ENCODE results near the gene DTD1.
"Not testable (repeated sequence)": the region's sequence is repeated elsewhere in the genome, so short reads cannot be mapped to it uniquely, and the experiment has no call there.

DTD1 gene

GRCh38 chr20:18780385-18781130 lies 192.7 kb downstream of the DTD1 start:
- H3K36me3 ChIP-seq (ENCODE audit: control insufficient read depth, insufficient read depth, low read length), result no peaks in the 10 kb centered on the region
- H3K18ac ChIP-seq (ENCODE audit: low read length), result no peak overlapping the region
- no peaks in the 10 kb centered on the region for H3K27me3 ChIP-seq (ENCODE audit: insufficient read depth, low read length, poor library complexity)
- H3K79me2 ChIP-seq (ENCODE audit: control insufficient read depth, insufficient read depth, low read length), result no peaks in the 10 kb centered on the region
- H3K4ac ChIP-seq (ENCODE audit: low read depth, low read length), result no peak overlapping the region
- H3K56ac ChIP-seq (ENCODE audit: low read length), result no peak overlapping the region
- H2BK120ac ChIP-seq (ENCODE audit: low read depth, low read length), result no peak overlapping the region
- no peaks in the 10 kb centered on the region for H3K79me1 ChIP-seq (ENCODE audit: low read length)
- H4K8ac ChIP-seq (ENCODE audit: low read depth, low read length), result no peak overlapping the region
- H3K4me2 ChIP-seq (ENCODE audit: low read length), result no peak overlapping the region
- no CpG with 5 or more reads among the region's 9 CpGs for WGBS (ENCODE audit: extremely low coverage, insufficient coverage, low lambda C conversion rate)
- H2BK5ac ChIP-seq (ENCODE audit: low read length), result no peak overlapping the region
- H3K27ac ChIP-seq (ENCODE audit: low read depth, low read length), result no peak overlapping the region
- H2BK15ac ChIP-seq (replicated peaks; ENCODE audit: low read depth), result no peak overlapping the region
- H2AK5ac ChIP-seq (ENCODE audit: low read length), result no peak overlapping the region
- no peak overlapping the region for H3K4me3 ChIP-seq (ENCODE audit: low read length)
- H4K5ac ChIP-seq (ENCODE audit: low read length), result no peak overlapping the region
- no peaks in the 10 kb centered on the region for H3K4me1 ChIP-seq (ENCODE audit: control insufficient read depth, low read depth, low read length)
- H3K23ac ChIP-seq (ENCODE audit: low read length), result no peak overlapping the region
- DNase-seq, result no peak
- no peak overlapping the region for H3K9ac ChIP-seq (ENCODE audit: low read length)

GRCh38 chr20:18781509-18781908 lies 193.7 kb downstream of the DTD1 start:
- H3K27me3 ChIP-seq (ENCODE audit: insufficient read depth, low read length, poor library complexity), result no peaks in the 10 kb centered on the region
- no peaks in the 10 kb centered on the region for H3K79me1 ChIP-seq (ENCODE audit: low read length)
- no peak overlapping the region for H3K23ac ChIP-seq (ENCODE audit: low read length)
- no peak overlapping the region for H3K9ac ChIP-seq (ENCODE audit: low read length)
- H3K18ac ChIP-seq (ENCODE audit: low read length), result no peak overlapping the region
- no peak overlapping the region for H3K4me3 ChIP-seq (ENCODE audit: low read length)
- H3K36me3 ChIP-seq (ENCODE audit: control insufficient read depth, insufficient read depth, low read length), result no peaks in the 10 kb centered on the region
- no CpG with 5 or more reads among the region's 3 CpGs for WGBS (ENCODE audit: extremely low coverage, insufficient coverage, low lambda C conversion rate)
- no peaks in the 10 kb centered on the region for H3K4me1 ChIP-seq (ENCODE audit: control insufficient read depth, low read depth, low read length)
- H3K4ac ChIP-seq (ENCODE audit: low read depth, low read length), result no peak overlapping the region
- no peak overlapping the region for H2BK120ac ChIP-seq (ENCODE audit: low read depth, low read length)
- no peak overlapping the region for H4K8ac ChIP-seq (ENCODE audit: low read depth, low read length)
- no peak overlapping the region for H2AK5ac ChIP-seq (ENCODE audit: low read length)
- H3K27ac ChIP-seq (ENCODE audit: low read depth, low read length), result no peak overlapping the region
- DNase-seq, result no peak
- H2BK15ac ChIP-seq (replicated peaks; ENCODE audit: low read depth), result no peak overlapping the region
- H4K5ac ChIP-seq (ENCODE audit: low read length), result no peak overlapping the region
- no peak overlapping the region for H3K56ac ChIP-seq (ENCODE audit: low read length)
- H3K4me2 ChIP-seq (ENCODE audit: low read length), result no peak overlapping the region
- no peak overlapping the region for H2BK5ac ChIP-seq (ENCODE audit: low read length)
- H3K79me2 ChIP-seq (ENCODE audit: control insufficient read depth, insufficient read depth, low read length), result no peaks in the 10 kb centered on the region

- Histone ChIP-seq H3K18ac (ENCODE audit: low read length) (no peak overlapping the region), H4K8ac (ENCODE audit: low read depth, low read length) (no peak overlapping the region), H3K27me3 (ENCODE audit: insufficient read depth, low read length, poor library complexity) (no peaks in the 10 kb centered on the region), H3K56ac (ENCODE audit: low read length) (no peak overlapping the region), H3K79me2 (ENCODE audit: control insufficient read depth, insufficient read depth, low read length) (no peaks in the 10 kb centered on the region), H2BK120ac (ENCODE audit: low read depth, low read length) (no peak overlapping the region), H3K4me2 (ENCODE audit: low read length) (no peak overlapping the region), H3K23ac (ENCODE audit: low read length) (no peak overlapping the region), H3K4me3 (ENCODE audit: low read length) (no peak overlapping the region), H2AK5ac (ENCODE audit: low read length) (no peak overlapping the region), H2BK5ac (ENCODE audit: low read length) (no peak overlapping the region), H3K4ac (ENCODE audit: low read depth, low read length) (no peak overlapping the region), H3K27ac (ENCODE audit: low read depth, low read length) (no peak overlapping the region), H3K79me1 (ENCODE audit: low read length) (no peaks in the 10 kb centered on the region), H3K9ac (ENCODE audit: low read length) (no peak overlapping the region), H3K4me1 (ENCODE audit: control insufficient read depth, low read depth, low read length) (no peaks in the 10 kb centered on the region), H3K36me3 (ENCODE audit: control insufficient read depth, insufficient read depth, low read length) (no peaks in the 10 kb centered on the region), H4K5ac (ENCODE audit: low read length) (no peak overlapping the region), H2BK15ac (replicated peaks; ENCODE audit: low read depth) (no peak overlapping the region)
- peak; percentile 18 for DNase-seq
- WGBS (ENCODE audit: extremely low coverage, insufficient coverage, low lambda C conversion rate), result no CpG with 5 or more reads among the region's 5 CpGs
Observed at GRCh38 chr20:18783385-18783959, 195.6 kb downstream of the DTD1 start.

GRCh38 chr20:18787046-18787445 lies 199.2 kb downstream of the DTD1 start:
- not testable (repeated sequence) for H3K9ac ChIP-seq (ENCODE audit: low read length); H3K79me1 ChIP-seq (ENCODE audit: low read length); H3K79me2 ChIP-seq (ENCODE audit: control insufficient read depth, insufficient read depth, low read length); H2BK15ac ChIP-seq (replicated peaks; ENCODE audit: low read depth); H2AK5ac ChIP-seq (ENCODE audit: low read length); H3K4me3 ChIP-seq (ENCODE audit: low read length); H3K18ac ChIP-seq (ENCODE audit: low read length); H2BK5ac ChIP-seq (ENCODE audit: low read length); H2BK120ac ChIP-seq (ENCODE audit: low read depth, low read length); H3K4me2 ChIP-seq (ENCODE audit: low read length); H3K23ac ChIP-seq (ENCODE audit: low read length); H4K8ac ChIP-seq (ENCODE audit: low read depth, low read length); H3K36me3 ChIP-seq (ENCODE audit: control insufficient read depth, insufficient read depth, low read length); H3K27me3 ChIP-seq (ENCODE audit: insufficient read depth, low read length, poor library complexity); H3K4ac ChIP-seq (ENCODE audit: low read depth, low read length); H4K5ac ChIP-seq (ENCODE audit: low read length); H3K27ac ChIP-seq (ENCODE audit: low read depth, low read length); H3K56ac ChIP-seq (ENCODE audit: low read length); H3K4me1 ChIP-seq (ENCODE audit: control insufficient read depth, low read depth, low read length); DNase-seq
- no CpG with 5 or more reads among the region's 2 CpGs for WGBS (ENCODE audit: extremely low coverage, insufficient coverage, low lambda C conversion rate)

GRCh38 chr20:18788021-18788420 lies 200.2 kb downstream of the DTD1 start:
- Histone ChIP-seq H3K27me3 (ENCODE audit: insufficient read depth, low read length, poor library complexity) (no peaks in the 10 kb centered on the region), H3K4ac (ENCODE audit: low read depth, low read length) (no peak overlapping the region), H3K27ac (ENCODE audit: low read depth, low read length) (no peak overlapping the region), H2AK5ac (ENCODE audit: low read length) (no peak overlapping the region), H3K4me3 (ENCODE audit: low read length) (no peak overlapping the region), H3K4me1 (ENCODE audit: control insufficient read depth, low read depth, low read length) (no peaks in the 10 kb centered on the region), H3K36me3 (ENCODE audit: control insufficient read depth, insufficient read depth, low read length) (no peaks in the 10 kb centered on the region), H3K23ac (ENCODE audit: low read length) (no peak overlapping the region), H2BK15ac (replicated peaks; ENCODE audit: low read depth) (no peak overlapping the region), H3K56ac (ENCODE audit: low read length) (no peak overlapping the region), H3K18ac (ENCODE audit: low read length) (no peak overlapping the region), H2BK120ac (ENCODE audit: low read depth, low read length) (no peak overlapping the region), H4K5ac (ENCODE audit: low read length) (no peak overlapping the region), H2BK5ac (ENCODE audit: low read length) (no peak overlapping the region), H4K8ac (ENCODE audit: low read depth, low read length) (no peak overlapping the region), H3K79me2 (ENCODE audit: control insufficient read depth, insufficient read depth, low read length) (no peaks in the 10 kb centered on the region), H3K79me1 (ENCODE audit: low read length) (no peaks in the 10 kb centered on the region), H3K9ac (ENCODE audit: low read length) (no peak overlapping the region), H3K4me2 (ENCODE audit: low read length) (no peak overlapping the region)
- DNase-seq, result no peak

GRCh38 chr20:18790787-18791186 lies 202.9 kb downstream of the DTD1 start:
- Histone ChIP-seq H2BK5ac (ENCODE audit: low read length) (no peak overlapping the region), H3K9ac (ENCODE audit: low read length) (no peak overlapping the region), H3K79me2 (ENCODE audit: control insufficient read depth, insufficient read depth, low read length) (no peaks in the 10 kb centered on the region), H3K18ac (ENCODE audit: low read length) (no peak overlapping the region), H3K27ac (ENCODE audit: low read depth, low read length) (no peak overlapping the region), H3K79me1 (ENCODE audit: low read length) (no peaks in the 10 kb centered on the region), H3K23ac (ENCODE audit: low read length) (no peak overlapping the region), H3K36me3 (ENCODE audit: control insufficient read depth, insufficient read depth, low read length) (no peaks in the 10 kb centered on the region), H2AK5ac (ENCODE audit: low read length) (no peak overlapping the region), H3K4me2 (ENCODE audit: low read length) (no peak overlapping the region), H4K8ac (ENCODE audit: low read depth, low read length) (no peak overlapping the region), H4K5ac (ENCODE audit: low read length) (no peak overlapping the region), H3K56ac (ENCODE audit: low read length) (no peak overlapping the region), H3K27me3 (ENCODE audit: insufficient read depth, low read length, poor library complexity) (no peaks in the 10 kb centered on the region), H3K4ac (ENCODE audit: low read depth, low read length) (no peak overlapping the region), H3K4me1 (ENCODE audit: control insufficient read depth, low read depth, low read length) (no peaks in the 10 kb centered on the region), H3K4me3 (ENCODE audit: low read length) (no peak overlapping the region), H2BK15ac (replicated peaks; ENCODE audit: low read depth) (no peak overlapping the region), H2BK120ac (ENCODE audit: low read depth, low read length) (no peak overlapping the region)
- WGBS (ENCODE audit: extremely low coverage, insufficient coverage, low lambda C conversion rate), result no CpG with 5 or more reads among the region's 3 CpGs
- DNase-seq, result no peak

Data from mesendoderm (in vitro differentiated cells).